ENCODE results near the gene BMPR1A.
"Not testable (repeated sequence)": the region's sequence is repeated elsewhere in the genome, so short reads cannot be mapped to it uniquely, and the experiment has no call there.

BMPR1A gene

GRCh38 chr10:86940076-86940475, 183.7 kb downstream of the BMPR1A start:
- not testable (repeated sequence) for DNase-seq (ENCODE audit: low read depth, low spot score)

GRCh38 chr10:86940677-86941076, 184.3 kb downstream of the BMPR1A start:
- no peak for DNase-seq (ENCODE audit: low read depth, low spot score)

GRCh38 chr10:86941426-86941825, 185.0 kb downstream of the BMPR1A start:
- no peak for DNase-seq (ENCODE audit: low read depth, low spot score)

- no peak for DNase-seq (ENCODE audit: low read depth, low spot score)
Observed at GRCh38 chr10:86941991-86942421, 185.6 kb downstream of the BMPR1A start.

GRCh38 chr10:86942441-86943315, 186.3 kb downstream of the BMPR1A start:
- DNase-seq (ENCODE audit: low read depth, low spot score): no peak

- no peak for DNase-seq (ENCODE audit: low read depth, low spot score)
Observed at GRCh38 chr10:86943316-86944030, 187.1 kb downstream of the BMPR1A start.

GRCh38 chr10:86944031-86944419, 187.6 kb downstream of the BMPR1A start:
- no peak for DNase-seq (ENCODE audit: low read depth, low spot score)

GRCh38 chr10:86944471-86944870, 188.1 kb downstream of the BMPR1A start:
- DNase-seq (ENCODE audit: low read depth, low spot score): no peak

- DNase-seq (ENCODE audit: low read depth, low spot score): no peak
Observed at GRCh38 chr10:86944907-86945306, 188.5 kb downstream of the BMPR1A start.

- DNase-seq (ENCODE audit: low read depth, low spot score): no peak
Observed at GRCh38 chr10:86945361-86946212, 189.2 kb downstream of the BMPR1A start.

- no peak for DNase-seq (ENCODE audit: low read depth, low spot score)
Observed at GRCh38 chr10:86946213-86947155, 190.1 kb downstream of the BMPR1A start.

GRCh38 chr10:86947806-86948205, 191.4 kb downstream of the BMPR1A start:
- DNase-seq (ENCODE audit: low read depth, low spot score): not testable (repeated sequence)

GRCh38 chr10:86950349-86950748, 193.9 kb downstream of the BMPR1A start:
- DNase-seq (ENCODE audit: low read depth, low spot score): no peak

GRCh38 chr10:86951184-86951761, 194.9 kb downstream of the BMPR1A start:
- DNase-seq (ENCODE audit: low read depth, low spot score): no peak

GRCh38 chr10:86952106-86952505, 195.7 kb downstream of the BMPR1A start:
- DNase-seq (ENCODE audit: low read depth, low spot score): no peak

- not testable (repeated sequence) for DNase-seq (ENCODE audit: low read depth, low spot score)
Observed at GRCh38 chr10:86952697-86953096, 196.3 kb downstream of the BMPR1A start.

- no peak for DNase-seq (ENCODE audit: low read depth, low spot score)
Observed at GRCh38 chr10:86953747-86954680, 197.6 kb downstream of the BMPR1A start.

GRCh38 chr10:86954681-86955500, 198.5 kb downstream of the BMPR1A start:
- DNase-seq (ENCODE audit: low read depth, low spot score): no peak

All from smooth muscle cell of the brain vasculature (primary cell).